ENCODE results near the gene NLRP10. TPM values are rescaled to one million over a fixed set of nuclear protein-coding genes. Genes with fewer than 3 reads are reported as not detected.

The NLRP10 gene
- total RNA-seq, 1 experiment from 2014 or later, result 0.96 TPM

GRCh38 chr11:7971846-7972245 lies 6.6 kb upstream of the NLRP10 start:
- no peak for DNase-seq
- Histone ChIP-seq H2AFZ (no peak overlapping the region), H3K4me1 (replicated peaks; ENCODE audit: insufficient read depth) (peaks cover 21% of the 10 kb centered on the region), H3K9me2 (ENCODE audit: insufficient read depth) (no peaks in the 10 kb centered on the region), H4K20me1 (ENCODE audit: insufficient read depth) (no peaks in the 10 kb centered on the region), H3K4me3 (no peak overlapping the region), H3K4me2 (no peak overlapping the region), H3K27me3 (ENCODE audit: insufficient read depth, low read depth) (no peaks in the 10 kb centered on the region), H3K9me3 (ENCODE audit: insufficient read depth, low read depth) (no peaks in the 10 kb centered on the region), H3K27ac (no peak overlapping the region), H3F3A (ENCODE audit: insufficient read depth, low read depth) (peaks cover 8% of the 10 kb centered on the region), H3K79me2 (ENCODE audit: low read depth) (no peaks in the 10 kb centered on the region), H3K36me3 (ENCODE audit: low read depth) (no peaks in the 10 kb centered on the region)
- ChIA-PET POLR2A (ENCODE audit: unreplicated experiment) (no interaction called here), CTCF (no interaction called here)
- TF ChIP-seq EZH2 (IDR thresholded peaks at IDR 0.05; ENCODE audit: low read depth), result no peak
- TF ChIP-seq CTCF (conservative IDR thresholded peaks at IDR 0.05), result no peak
- intact Hi-C loops (cut with micrococcal nuclease; ENCODE audit: unreplicated experiment), result no loop called here
- no TSS peak for BruUV-seq (replicated peaks)

- peaks cover 14% of the 10 kb centered on the region for H3K4me1 ChIP-seq (replicated peaks; ENCODE audit: insufficient read depth)
- H3K9me2 ChIP-seq (ENCODE audit: insufficient read depth), result no peaks in the 10 kb centered on the region
- no peak for TF ChIP-seq EZH2 (IDR thresholded peaks at IDR 0.05; ENCODE audit: low read depth)
- no peak for TF ChIP-seq CTCF (conservative IDR thresholded peaks at IDR 0.05)
- H3F3A ChIP-seq (ENCODE audit: insufficient read depth, low read depth), result no peaks in the 10 kb centered on the region
- CTCF ChIA-PET, result no interaction called here
- no peak for DNase-seq
- no peaks in the 10 kb centered on the region for H3K27me3 ChIP-seq (ENCODE audit: insufficient read depth, low read depth)
- H4K20me1 ChIP-seq (ENCODE audit: insufficient read depth), result no peaks in the 10 kb centered on the region
- H3K9me3 ChIP-seq (ENCODE audit: insufficient read depth, low read depth), result no peaks in the 10 kb centered on the region
- POLR2A ChIA-PET (ENCODE audit: unreplicated experiment), result no interaction called here
- no peak overlapping the region for H3K27ac ChIP-seq
- no peaks in the 10 kb centered on the region for H3K79me2 ChIP-seq (ENCODE audit: low read depth)
- no peak overlapping the region for H2AFZ ChIP-seq
- H3K36me3 ChIP-seq (ENCODE audit: low read depth), result no peaks in the 10 kb centered on the region
- intact Hi-C loops (cut with micrococcal nuclease; ENCODE audit: unreplicated experiment), result no loop called here
- BruUV-seq (replicated peaks), result no TSS peak
- no peak overlapping the region for H3K4me3 ChIP-seq
- H3K4me2 ChIP-seq, result no peak overlapping the region
These were observed 4.8 kb upstream of the NLRP10 start for GRCh38 chr11:7969756-7970646.

- no peaks in the 10 kb centered on the region for H3K79me2 ChIP-seq (ENCODE audit: low read depth)
- no peaks in the 10 kb centered on the region for H3K9me3 ChIP-seq (ENCODE audit: insufficient read depth, low read depth)
- H4K20me1 ChIP-seq (ENCODE audit: insufficient read depth), result no peaks in the 10 kb centered on the region
- no TSS peak for BruUV-seq (replicated peaks)
- no peak overlapping the region for H3K4me2 ChIP-seq
- intact Hi-C loops (cut with micrococcal nuclease; ENCODE audit: unreplicated experiment), result no loop called here
- no peaks in the 10 kb centered on the region for H3F3A ChIP-seq (ENCODE audit: insufficient read depth, low read depth)
- no peaks in the 10 kb centered on the region for H3K27me3 ChIP-seq (ENCODE audit: insufficient read depth, low read depth)
- no peaks in the 10 kb centered on the region for H3K36me3 ChIP-seq (ENCODE audit: low read depth)
- CTCF ChIA-PET, result no interaction called here
- H3K4me1 ChIP-seq (replicated peaks; ENCODE audit: insufficient read depth), result peaks cover 14% of the 10 kb centered on the region
- DNase-seq, result no peak
- no peak overlapping the region for H3K27ac ChIP-seq
- no peaks in the 10 kb centered on the region for H3K9me2 ChIP-seq (ENCODE audit: insufficient read depth)
- TF ChIP-seq CTCF (conservative IDR thresholded peaks at IDR 0.05), result no peak
- TF ChIP-seq EZH2 (IDR thresholded peaks at IDR 0.05; ENCODE audit: low read depth), result no peak
- no peak overlapping the region for H3K4me3 ChIP-seq
- POLR2A ChIA-PET (ENCODE audit: unreplicated experiment), result no interaction called here
- H2AFZ ChIP-seq, result no peak overlapping the region
These were observed 3.4 kb upstream of the NLRP10 start for GRCh38 chr11:7968686-7969085.

Data from PC-9 (cell line).